ENCODE measurements around the gene PNKP.

The PNKP gene

GRCh38 chr19:49890349-49891311 is 23.3 kb upstream of the PNKP start:
- FAIRE-seq (no peak), DNase-seq (ENCODE audit: extremely low spot score, insufficient read length, low read depth) (no peak)

- FAIRE-seq = peak; percentile 55
- DNase-seq (ENCODE audit: extremely low spot score, insufficient read length, low read depth) = no peak
Measured at GRCh38 chr19:49889687-49890348, 22.4 kb upstream of the PNKP start.

GRCh38 chr19:49889038-49889686 is 21.8 kb upstream of the PNKP start:
- FAIRE-seq (no peak), DNase-seq (ENCODE audit: extremely low spot score, insufficient read length, low read depth) (no peak)

GRCh38 chr19:49888510-49888824 is 21.1 kb upstream of the PNKP start:
- FAIRE-seq = no peak
- DNase-seq (ENCODE audit: extremely low spot score, insufficient read length, low read depth) = no peak

- FAIRE-seq (no peak), DNase-seq (ENCODE audit: extremely low spot score, insufficient read length, low read depth) (no peak)
Measured at GRCh38 chr19:49887665-49888509, 20.5 kb upstream of the PNKP start.

- FAIRE-seq (no peak), DNase-seq (ENCODE audit: extremely low spot score, insufficient read length, low read depth) (no peak)
Measured at GRCh38 chr19:49887037-49887664, 19.8 kb upstream of the PNKP start.

- FAIRE-seq (no peak), DNase-seq (ENCODE audit: extremely low spot score, insufficient read length, low read depth) (no peak)
Measured at GRCh38 chr19:49884760-49885159, 17.4 kb upstream of the PNKP start.

- no peak for DNase-seq (ENCODE audit: extremely low spot score, insufficient read length, low read depth)
- no peak for FAIRE-seq
Measured at GRCh38 chr19:49884109-49884508, 16.7 kb upstream of the PNKP start.

GRCh38 chr19:49883094-49883493 is 15.7 kb upstream of the PNKP start:
- DNase-seq (ENCODE audit: extremely low spot score, insufficient read length, low read depth) (no peak), FAIRE-seq (no peak)

GRCh38 chr19:49882643-49883042 is 15.3 kb upstream of the PNKP start:
- no peak for FAIRE-seq

GRCh38 chr19:49881672-49882394 is 14.5 kb upstream of the PNKP start:
- DNase-seq (ENCODE audit: extremely low spot score, insufficient read length, low read depth) (no peak), FAIRE-seq (no peak)

More at GRCh38 chr19:49882643-49883042, 15.3 kb upstream of the PNKP start:
- DNase-seq (ENCODE audit: extremely low spot score, insufficient read length, low read depth) = no peak

GRCh38 chr19:49881186-49881585 is 13.8 kb upstream of the PNKP start:
- FAIRE-seq (no peak), DNase-seq (ENCODE audit: extremely low spot score, insufficient read length, low read depth) (no peak)

GRCh38 chr19:49880162-49880869 is 12.9 kb upstream of the PNKP start:
- FAIRE-seq (no peak), DNase-seq (ENCODE audit: extremely low spot score, insufficient read length, low read depth) (no peak)

- DNase-seq (ENCODE audit: extremely low spot score, insufficient read length, low read depth) (no peak), FAIRE-seq (no peak)
Measured at GRCh38 chr19:49879243-49879963, 12.0 kb upstream of the PNKP start.

GRCh38 chr19:49878744-49879070 is 11.3 kb upstream of the PNKP start:
- no peak for FAIRE-seq
- no peak for DNase-seq (ENCODE audit: extremely low spot score, insufficient read length, low read depth)

GRCh38 chr19:49877879-49878743 is 10.7 kb upstream of the PNKP start:
- DNase-seq (ENCODE audit: extremely low spot score, insufficient read length, low read depth) (peak; percentile 90), FAIRE-seq (no peak)
